ENCODE results near the gene VEGFB. TPM values are rescaled to one million over a fixed set of nuclear protein-coding genes. Genes with fewer than 3 reads are reported as not detected.

Gene VEGFB
- polyA plus RNA-seq, 2 of the 4 experiments (the other 2 are of a cell fraction) = 6.8 to 26.5 TPM

- CTCF ChIA-PET = interaction anchor here (0.8 to 19.9 kb wide), 5 partner anchors 9 to 84 kb away, joined by 3 to 254 read pairs (median 7); partner anchors contain the start of genes CATSPERZ, FERMT3, NUDT22 and PLCB3
- no peak for TF ChIP-seq USF2 (IDR thresholded peaks at IDR 0.05)
- no peak for TF ChIP-seq GATA3 (IDR thresholded peaks at IDR 0.05; ENCODE audit: borderline replicate concordance)
- no peak for TF ChIP-seq HDAC2 (IDR thresholded peaks at IDR 0.05)
- no peak for TF ChIP-seq SREBF2 (IDR thresholded peaks at IDR 0.05)
- no peak for TF ChIP-seq POLR2AphosphoS2 (conservative IDR thresholded peaks at IDR 0.05; ENCODE audit: low read length)
- no peak for TF ChIP-seq TFCP2L1 (CRISPR knock-in tag; IDR thresholded peaks at IDR 0.05)
- TF ChIP-seq NPAS2 (CRISPR knock-in tag; IDR thresholded peaks at IDR 0.05; ENCODE audit: borderline replicate concordance) = no peak
- TF ChIP-seq SMC3 (IDR thresholded peaks at IDR 0.05) = no peak
- TF ChIP-seq FOSL2 (IDR thresholded peaks at IDR 0.05) = no peak
- TF ChIP-seq FOSL2 (CRISPR knock-in tag; IDR thresholded peaks at IDR 0.05) = no peak
- no peak for TF ChIP-seq RAD21 (conservative IDR thresholded peaks at IDR 0.05 in 1 of 2, IDR thresholded peaks at IDR 0.05 in 1 of 2)
- no peak for TF ChIP-seq RARB (CRISPR knock-in tag; IDR thresholded peaks at IDR 0.05)
- no peak for TF ChIP-seq EHMT2 (IDR thresholded peaks at IDR 0.05; ENCODE audit: low read depth)
- TF ChIP-seq HOXB13 (CRISPR knock-in tag; IDR thresholded peaks at IDR 0.05; ENCODE audit: low read depth) = no peak
- no peak for TF ChIP-seq RNF2 (IDR thresholded peaks at IDR 0.05; ENCODE audit: borderline replicate concordance, low read depth)
- TF ChIP-seq, protein P1, sequence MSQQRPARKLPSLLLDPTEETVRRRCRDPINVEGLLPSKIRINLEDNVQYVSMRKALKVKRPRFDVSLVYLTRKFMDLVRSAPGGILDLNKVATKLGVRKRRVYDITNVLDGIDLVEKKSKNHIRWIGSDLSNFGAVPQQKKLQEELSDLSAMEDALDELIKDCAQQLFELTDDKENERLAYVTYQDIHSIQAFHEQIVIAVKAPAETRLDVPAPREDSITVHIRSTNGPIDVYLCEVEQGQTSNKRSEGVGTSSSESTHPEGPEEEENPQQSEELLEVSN (IDR thresholded peaks at IDR 0.05; ENCODE audit: borderline replicate concordance, low read depth) = no peak
- TF ChIP-seq ZNF302 (CRISPR knock-in tag; IDR thresholded peaks at IDR 0.05) = no peak
- TF ChIP-seq, protein P2, sequence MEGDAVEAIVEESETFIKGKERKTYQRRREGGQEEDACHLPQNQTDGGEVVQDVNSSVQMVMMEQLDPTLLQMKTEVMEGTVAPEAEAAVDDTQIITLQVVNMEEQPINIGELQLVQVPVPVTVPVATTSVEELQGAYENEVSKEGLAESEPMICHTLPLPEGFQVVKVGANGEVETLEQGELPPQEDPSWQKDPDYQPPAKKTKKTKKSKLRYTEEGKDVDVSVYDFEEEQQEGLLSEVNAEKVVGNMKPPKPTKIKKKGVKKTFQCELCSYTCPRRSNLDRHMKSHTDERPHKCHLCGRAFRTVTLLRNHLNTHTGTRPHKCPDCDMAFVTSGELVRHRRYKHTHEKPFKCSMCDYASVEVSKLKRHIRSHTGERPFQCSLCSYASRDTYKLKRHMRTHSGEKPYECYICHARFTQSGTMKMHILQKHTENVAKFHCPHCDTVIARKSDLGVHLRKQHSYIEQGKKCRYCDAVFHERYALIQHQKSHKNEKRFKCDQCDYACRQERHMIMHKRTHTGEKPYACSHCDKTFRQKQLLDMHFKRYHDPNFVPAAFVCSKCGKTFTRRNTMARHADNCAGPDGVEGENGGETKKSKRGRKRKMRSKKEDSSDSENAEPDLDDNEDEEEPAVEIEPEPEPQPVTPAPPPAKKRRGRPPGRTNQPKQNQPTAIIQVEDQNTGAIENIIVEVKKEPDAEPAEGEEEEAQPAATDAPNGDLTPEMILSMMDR (IDR thresholded peaks at IDR 0.05) = no peak
- TF ChIP-seq MAFK (IDR thresholded peaks at IDR 0.05; ENCODE audit: partially characterized antibody) = no peak
- no peak for TF ChIP-seq ZFP36 (IDR thresholded peaks at IDR 0.05; ENCODE audit: borderline replicate concordance, partially characterized antibody)
- no peak for TF ChIP-seq HMGXB4 (CRISPR knock-in tag; IDR thresholded peaks at IDR 0.05; ENCODE audit: borderline replicate concordance)
- WGBS (ENCODE audit: missing lambda C conversion rate) = 76% methylated on average over 4 of the region's 6 CpGs
- FAIRE-seq = no peak
- ATAC-seq = peak; percentile 29 to 30; a peak in 3 of 6 replicates
- Histone ChIP-seq H3K4me3 (no peak overlapping the region), H3K4me2 (no peak overlapping the region), H3K27ac (no peak overlapping the region), H3K4me1 (no peaks in the 10 kb centered on the region), H3K9me3 (no peaks in the 10 kb centered on the region)
- no peak for DNase-seq (ENCODE audit: low read depth in 1 of 2, low spot score in 1 of 2)
- POLR2A ChIA-PET = no interaction called here
These were observed 17.5 kb upstream of the VEGFB start for GRCh38 chr11:64216879-64217278.

DNA sequence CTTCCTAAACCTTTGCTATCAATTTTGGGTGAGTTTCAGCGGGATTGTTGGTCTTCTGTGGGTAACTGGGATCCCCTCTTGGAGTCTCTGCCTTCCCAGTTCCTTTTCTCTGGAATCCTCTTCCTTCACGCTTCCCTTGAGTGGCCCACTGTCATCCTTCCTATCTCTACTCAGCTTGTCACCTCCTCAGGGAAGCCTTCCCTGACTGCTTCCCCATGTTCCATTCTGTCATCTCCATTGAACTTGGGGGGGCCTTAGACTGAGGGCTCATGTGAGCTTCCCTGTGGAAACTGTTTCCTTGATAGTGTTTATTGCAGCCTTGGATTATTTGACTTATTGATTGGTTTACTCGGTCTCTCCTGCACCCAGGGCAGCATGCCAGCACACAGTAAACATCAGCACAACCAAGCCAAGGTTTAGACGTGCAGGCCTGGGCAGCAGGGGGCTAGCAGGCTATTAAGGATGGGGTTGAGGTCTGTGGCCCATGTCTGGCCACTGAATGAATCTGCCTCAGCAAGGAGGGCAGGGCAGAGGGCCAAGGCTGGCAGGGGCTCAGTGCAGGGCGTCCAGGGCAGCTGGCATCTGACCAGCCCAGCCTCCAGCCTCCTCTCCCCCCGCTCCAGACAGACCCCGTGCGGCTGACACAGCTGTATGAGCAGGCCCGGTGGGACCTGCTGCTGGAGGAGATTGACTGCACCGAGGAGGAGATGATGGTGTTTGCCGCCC is 15.6 kb upstream of the VEGFB start:
- H3K4me3 ChIP-seq = no peak overlapping the region
- no peak overlapping the region for H3K27ac ChIP-seq
- TF ChIP-seq ZFP36 (IDR thresholded peaks at IDR 0.05; ENCODE audit: borderline replicate concordance, partially characterized antibody) (peak; percentile 83), HES2 (IDR thresholded peaks at IDR 0.05) (no peak)
- no peaks in the 10 kb centered on the region for H3K9me3 ChIP-seq
- ChIA-PET POLR2A (interaction anchor here (0.6 kb wide), 1 partner anchor 34 kb away, joined by 7 read pairs; no protein-coding TSS in a partner anchor), CTCF (interaction anchor here (1.2 to 19.9 kb wide), 4 partner anchors 16 to 556 kb away, joined by 3 to 254 read pairs (median 6); partner anchors contain the start of gene FERMT3)
- FAIRE-seq = no peak
- WGBS (ENCODE audit: missing lambda C conversion rate) = 63% methylated on average over 4 of the region's 11 CpGs
- 0 out of 6 replicates have a peak, but pooled peaks of 1 of the 2 experiments have one; percentile 5 for ATAC-seq
- no peak for DNase-seq (ENCODE audit: low read depth in 1 of 2, low spot score in 1 of 2)
- no peaks in the 10 kb centered on the region; the same call in 2 of the 3 replicates for H3K4me1 ChIP-seq
- H3K4me2 ChIP-seq = no peak overlapping the region

All from A549 (cell line).